HG03025 (cell line): ENCODE data around the gene USH2A.
"Not testable (repeated sequence)": the region's sequence is repeated elsewhere in the genome, so short reads cannot be mapped to it uniquely, and the experiment has no call there.

ENCODE experiments used
- ATAC-seq: cut with Tn5 transposase; IDR thresholded peaks from one replicate; pipeline ENCODE4 v1.9.1; 2021; ENCODE audit warnings: mild to moderate bottlenecking, moderate library complexity; ENCODE audit not compliant: unreplicated experiment, low FRiP score

The USH2A gene

GRCh38 chr1:216416488-216416887, 6.8 kb downstream of the USH2A start:
- no peak for ATAC-seq

- no peak for ATAC-seq
Measured at GRCh38 chr1:216410026-216410425, 13.2 kb downstream of the USH2A start.

- no peak for ATAC-seq
Measured at GRCh38 chr1:216390956-216391355, 32.3 kb downstream of the USH2A start.

GRCh38 chr1:216389774-216390173, 33.5 kb downstream of the USH2A start:
- no peak for ATAC-seq

- ATAC-seq = no peak
Measured at GRCh38 chr1:216388558-216388957, 34.7 kb downstream of the USH2A start.

- ATAC-seq = no peak
Measured at GRCh38 chr1:216387782-216388181, 35.5 kb downstream of the USH2A start.

- no peak for ATAC-seq
Measured at GRCh38 chr1:216379441-216379840, 43.8 kb downstream of the USH2A start.

GRCh38 chr1:216368249-216368648, 55.0 kb downstream of the USH2A start:
- ATAC-seq = no peak

- ATAC-seq = no peak
Measured at GRCh38 chr1:216366979-216367378, 56.3 kb downstream of the USH2A start.

- no peak for ATAC-seq
Measured at GRCh38 chr1:216356945-216357344, 66.3 kb downstream of the USH2A start.

- ATAC-seq = no peak
Measured at GRCh38 chr1:216350186-216350585, 73.1 kb downstream of the USH2A start.

GRCh38 chr1:216346526-216346925, 76.7 kb downstream of the USH2A start:
- ATAC-seq = no peak

GRCh38 chr1:216340542-216340941, 82.7 kb downstream of the USH2A start:
- ATAC-seq = not testable (repeated sequence)

GRCh38 chr1:216332462-216332861, 90.8 kb downstream of the USH2A start:
- ATAC-seq = no peak

- ATAC-seq = no peak
Measured at GRCh38 chr1:216332003-216332402, 91.2 kb downstream of the USH2A start.

GRCh38 chr1:216331211-216331610, 92.0 kb downstream of the USH2A start:
- no peak for ATAC-seq

- ATAC-seq = no peak
Measured at GRCh38 chr1:216330262-216330661, 93.0 kb downstream of the USH2A start.

GRCh38 chr1:216325946-216326345, 97.3 kb downstream of the USH2A start:
- no peak for ATAC-seq

- no peak for ATAC-seq
Measured at GRCh38 chr1:216325336-216325735, 97.9 kb downstream of the USH2A start.

GRCh38 chr1:216323344-216323743, 99.9 kb downstream of the USH2A start:
- no peak for ATAC-seq

GRCh38 chr1:216314379-216315095, 108.7 kb downstream of the USH2A start:
- no peak for ATAC-seq

GRCh38 chr1:216310776-216311175, 112.5 kb downstream of the USH2A start:
- ATAC-seq = no peak

GRCh38 chr1:216306830-216307229, 116.4 kb downstream of the USH2A start:
- ATAC-seq = no peak
